LNCaP clone FGC (cell line): Measurements from ENCODE around the gene NDST1.

Experiments used
- DNase-seq: peaks from one replicate; pipeline ENCODE4 v3.0.0-alpha.2; 2011; ENCODE audit warnings: low read depth
- H3K4me3 ChIP-seq: 2 replicates; pipeline ENCODE4 v1.5.1; 2011; ENCODE audit warnings: mild to moderate bottlenecking, low read depth, low read length, control low read depth
- TF ChIP-seq, protein P1 (sequence below): IDR thresholded peaks from 2 replicates; pipeline ENCODE4 v1.5.1; 2012; ENCODE audit warnings: mild to moderate bottlenecking; ENCODE audit not compliant: control insufficient read depth, insufficient read depth; ENCODE audit errors: extremely low read depth

The NDST1 gene

DNA sequence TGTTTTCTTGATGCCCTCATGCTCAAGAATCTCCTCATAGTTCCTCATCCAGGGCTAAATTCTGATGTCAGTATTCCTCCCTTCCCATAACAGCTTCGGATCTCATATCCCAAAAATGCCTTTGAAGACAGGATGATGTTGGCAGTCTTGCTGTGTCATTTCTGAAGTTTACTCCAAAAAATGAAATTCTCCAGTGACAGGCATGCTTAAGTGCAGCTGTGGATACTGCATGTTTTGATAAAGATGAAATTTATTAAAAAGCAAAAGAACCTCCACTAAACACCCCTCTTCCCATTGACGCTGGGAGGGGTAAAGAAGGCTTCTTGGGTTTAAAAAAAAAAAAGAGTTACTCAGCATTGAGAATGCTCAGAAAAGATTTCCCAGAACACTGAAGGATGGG lies 43.1 kb downstream of the NDST1 start:
- no peak overlapping the region for H3K4me3 ChIP-seq
- no peak for DNase-seq
- TF ChIP-seq, protein P1, sequence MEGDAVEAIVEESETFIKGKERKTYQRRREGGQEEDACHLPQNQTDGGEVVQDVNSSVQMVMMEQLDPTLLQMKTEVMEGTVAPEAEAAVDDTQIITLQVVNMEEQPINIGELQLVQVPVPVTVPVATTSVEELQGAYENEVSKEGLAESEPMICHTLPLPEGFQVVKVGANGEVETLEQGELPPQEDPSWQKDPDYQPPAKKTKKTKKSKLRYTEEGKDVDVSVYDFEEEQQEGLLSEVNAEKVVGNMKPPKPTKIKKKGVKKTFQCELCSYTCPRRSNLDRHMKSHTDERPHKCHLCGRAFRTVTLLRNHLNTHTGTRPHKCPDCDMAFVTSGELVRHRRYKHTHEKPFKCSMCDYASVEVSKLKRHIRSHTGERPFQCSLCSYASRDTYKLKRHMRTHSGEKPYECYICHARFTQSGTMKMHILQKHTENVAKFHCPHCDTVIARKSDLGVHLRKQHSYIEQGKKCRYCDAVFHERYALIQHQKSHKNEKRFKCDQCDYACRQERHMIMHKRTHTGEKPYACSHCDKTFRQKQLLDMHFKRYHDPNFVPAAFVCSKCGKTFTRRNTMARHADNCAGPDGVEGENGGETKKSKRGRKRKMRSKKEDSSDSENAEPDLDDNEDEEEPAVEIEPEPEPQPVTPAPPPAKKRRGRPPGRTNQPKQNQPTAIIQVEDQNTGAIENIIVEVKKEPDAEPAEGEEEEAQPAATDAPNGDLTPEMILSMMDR: no peak

DNA sequence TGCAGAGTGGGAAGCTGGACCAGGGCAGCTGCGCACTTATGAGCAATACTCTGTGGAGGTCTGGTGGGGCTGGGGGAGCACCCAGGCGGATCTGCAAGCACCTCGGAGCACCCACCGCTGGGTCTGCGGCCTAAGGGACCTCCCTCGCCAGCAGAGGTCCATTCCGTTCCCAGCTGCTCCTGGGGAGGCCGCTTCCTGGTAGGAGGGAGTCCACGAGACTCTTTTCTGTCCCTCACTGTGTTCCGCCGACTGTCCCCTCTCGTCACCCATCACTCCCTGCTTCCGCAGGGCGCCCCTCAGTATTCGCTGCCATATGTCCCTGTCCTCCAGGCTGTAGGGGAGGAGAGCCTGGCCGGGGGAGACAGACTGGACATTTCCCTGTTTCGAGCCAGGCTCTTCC lies 45.5 kb downstream of the NDST1 start:
- TF ChIP-seq, protein P1: no peak
- no peak overlapping the region for H3K4me3 ChIP-seq
- no peak for DNase-seq

DNA sequence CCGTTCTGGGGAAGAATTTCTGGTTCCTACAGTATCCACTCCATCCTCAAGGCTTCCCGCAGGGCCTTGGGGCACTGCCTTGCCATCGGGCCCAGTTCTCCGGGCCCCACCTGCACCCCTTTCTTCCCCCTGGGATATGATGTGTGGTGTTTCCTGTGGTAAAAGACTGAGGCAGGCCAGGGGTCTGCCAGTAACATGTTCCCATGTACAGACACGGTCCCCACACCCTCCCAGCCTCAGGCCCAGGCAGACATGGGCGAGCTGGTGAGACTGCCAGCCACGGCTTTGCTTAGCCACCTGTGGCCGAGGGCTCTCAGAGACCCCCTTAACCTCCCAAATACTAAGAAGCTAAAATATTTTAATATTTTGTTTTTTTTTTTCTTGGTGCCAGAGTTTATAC lies 46.0 kb downstream of the NDST1 start:
- DNase-seq: no peak
- TF ChIP-seq, protein P1: no peak
- H3K4me3 ChIP-seq: no peak overlapping the region

DNA sequence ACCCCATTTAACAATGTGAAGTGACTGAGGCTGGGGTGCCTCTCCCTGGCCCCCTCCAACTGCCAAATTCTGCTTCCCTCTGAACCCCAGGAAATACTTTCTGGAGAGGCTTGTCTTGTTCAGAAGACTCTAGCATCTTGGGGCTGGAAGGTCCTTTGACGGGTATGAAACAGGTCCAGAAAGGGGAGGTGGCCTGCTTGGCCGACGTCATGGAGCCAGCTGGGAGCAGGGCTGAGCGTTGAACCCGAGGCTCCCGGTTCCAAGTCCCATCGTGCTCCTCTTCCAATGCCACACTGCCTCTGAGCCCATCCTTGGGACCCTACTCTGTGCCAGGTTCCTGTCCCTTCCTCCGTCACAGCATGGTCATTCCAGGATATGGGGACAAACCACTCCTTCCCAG lies 46.9 kb downstream of the NDST1 start:
- TF ChIP-seq, protein P1: no peak
- no peak overlapping the region for H3K4me3 ChIP-seq
- DNase-seq: no peak

DNA sequence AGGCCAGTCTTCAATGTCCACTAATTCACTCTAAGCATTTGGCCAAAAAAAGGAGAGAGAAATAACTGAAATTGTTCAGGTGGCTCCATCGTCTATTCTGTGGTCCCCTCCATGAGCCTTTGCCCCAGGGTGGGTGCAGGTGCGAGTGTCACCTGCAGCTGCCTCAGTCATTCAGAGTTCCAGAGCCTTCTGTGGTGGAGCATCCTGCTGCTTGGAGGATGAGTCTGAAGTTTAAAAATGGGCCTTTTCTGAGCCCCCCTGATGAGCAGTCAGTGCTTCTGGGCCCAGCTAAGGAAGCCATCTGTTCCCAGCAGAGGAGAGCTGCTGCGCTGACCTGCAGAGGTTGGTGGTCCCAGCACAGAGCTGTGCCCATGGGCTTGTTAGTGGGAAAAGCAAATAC lies 48.2 kb downstream of the NDST1 start:
- H3K4me3 ChIP-seq: no peak overlapping the region
- TF ChIP-seq, protein P1: no peak
- DNase-seq: no peak

DNA sequence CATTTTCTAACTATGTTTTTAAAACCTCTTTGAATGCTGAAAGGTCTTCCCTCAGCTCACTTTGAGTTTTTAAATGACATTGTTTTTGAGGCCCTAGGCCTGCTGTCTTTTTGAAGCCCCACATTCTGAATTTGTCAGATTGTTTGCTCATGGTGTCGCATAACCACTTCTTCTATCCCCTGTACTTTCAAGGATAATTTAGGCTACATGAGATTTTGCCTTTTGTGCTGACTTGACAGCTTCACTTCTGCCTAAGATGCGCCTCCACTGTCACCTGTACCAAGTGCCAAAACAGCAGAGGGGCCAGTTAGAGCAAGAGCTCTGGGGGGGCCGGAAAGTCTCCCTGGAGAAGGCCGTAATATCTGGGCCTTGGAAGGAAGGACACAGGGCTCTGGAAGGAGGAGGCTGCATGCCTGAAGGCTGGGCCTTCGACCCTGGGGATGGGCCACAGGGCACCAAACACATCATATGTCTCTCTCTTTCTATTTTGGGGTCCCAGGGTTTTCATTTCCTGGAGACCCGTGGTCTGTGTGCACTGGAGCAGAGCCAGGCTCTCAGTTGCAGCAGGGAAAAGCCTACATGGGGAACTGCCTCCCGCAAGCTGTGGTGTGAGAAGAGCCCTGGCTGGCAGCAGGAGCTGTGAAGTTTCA lies 49.1 kb downstream of the NDST1 start:
- DNase-seq: no peak
- TF ChIP-seq, protein P1: no peak
- H3K4me3 ChIP-seq: no peak overlapping the region

DNA sequence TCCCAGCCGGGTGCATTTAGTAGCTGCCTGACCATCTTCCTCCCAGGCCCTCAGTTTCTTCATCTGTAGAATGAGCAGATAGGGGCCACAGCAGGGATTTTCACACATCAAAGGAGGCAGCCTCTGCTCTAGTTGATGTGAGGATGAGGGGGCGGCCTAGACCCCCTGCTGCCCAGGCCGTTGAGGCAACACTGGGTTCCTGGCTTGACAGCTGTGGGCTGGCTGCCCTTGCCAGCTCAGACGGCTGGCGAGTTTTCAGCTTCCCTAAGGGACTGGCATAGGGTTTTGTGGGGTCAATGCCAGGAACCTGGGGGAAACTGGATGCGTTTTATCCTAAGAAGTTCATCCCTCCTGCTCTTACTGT lies 49.6 kb downstream of the NDST1 start:
- TF ChIP-seq, protein P1: no peak
- H3K4me3 ChIP-seq: no peak overlapping the region
- DNase-seq: no peak
